ENCODE data around the gene RBM22. TPM values are rescaled to one million over a fixed set of nuclear protein-coding genes. Genes with fewer than 3 reads are reported as not detected.
A peak's percentile ranks its signal among the peaks of the same experiment; 100 is the strongest.

RBM22 gene
- total RNA-seq, 4 donors from 2014 or later = 20.8 to 31.3 (median 22.7) TPM

DNA sequence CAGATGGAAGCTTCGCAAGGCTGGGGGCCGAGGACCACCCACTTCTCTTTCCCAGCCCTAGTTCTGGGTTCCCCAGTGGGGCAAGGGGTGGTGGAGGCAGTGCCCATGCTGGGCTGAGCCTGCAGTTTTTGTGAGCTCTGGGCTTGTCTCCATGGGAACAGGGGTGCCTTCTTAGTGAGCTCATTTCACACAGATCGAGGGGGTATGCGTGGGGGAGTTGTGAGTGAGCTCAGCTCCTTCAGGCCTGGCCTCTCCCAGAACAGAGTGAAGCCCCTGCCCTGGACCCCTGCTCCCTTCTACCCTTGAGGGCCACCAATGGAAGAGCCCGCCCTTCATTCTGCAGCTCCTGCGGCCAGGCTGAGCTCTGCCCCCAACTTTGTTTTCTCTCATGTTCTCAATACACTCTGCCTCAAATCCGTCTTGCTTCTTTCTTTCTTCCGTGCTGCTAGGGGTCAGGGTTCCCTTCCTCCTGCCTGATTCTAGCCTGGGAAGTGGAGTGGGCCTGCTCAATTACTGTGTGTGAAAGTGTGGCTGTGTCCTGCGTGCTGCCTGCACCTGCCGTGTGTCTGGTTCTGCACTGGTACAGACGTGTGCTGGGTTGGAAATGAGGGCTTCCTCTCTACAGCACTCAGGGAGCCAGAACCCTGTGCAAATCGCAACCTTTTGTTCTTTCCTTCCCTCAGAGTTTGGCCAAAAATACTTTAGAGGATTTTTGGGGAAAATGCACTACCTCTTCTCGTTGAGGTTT, 48.8 kb downstream of the RBM22 start:
- no peak overlapping the region for H3K4me3 ChIP-seq
- 79% methylated on average over 13 of the region's 13 CpGs for WGBS
- TF ChIP-seq, protein P1, sequence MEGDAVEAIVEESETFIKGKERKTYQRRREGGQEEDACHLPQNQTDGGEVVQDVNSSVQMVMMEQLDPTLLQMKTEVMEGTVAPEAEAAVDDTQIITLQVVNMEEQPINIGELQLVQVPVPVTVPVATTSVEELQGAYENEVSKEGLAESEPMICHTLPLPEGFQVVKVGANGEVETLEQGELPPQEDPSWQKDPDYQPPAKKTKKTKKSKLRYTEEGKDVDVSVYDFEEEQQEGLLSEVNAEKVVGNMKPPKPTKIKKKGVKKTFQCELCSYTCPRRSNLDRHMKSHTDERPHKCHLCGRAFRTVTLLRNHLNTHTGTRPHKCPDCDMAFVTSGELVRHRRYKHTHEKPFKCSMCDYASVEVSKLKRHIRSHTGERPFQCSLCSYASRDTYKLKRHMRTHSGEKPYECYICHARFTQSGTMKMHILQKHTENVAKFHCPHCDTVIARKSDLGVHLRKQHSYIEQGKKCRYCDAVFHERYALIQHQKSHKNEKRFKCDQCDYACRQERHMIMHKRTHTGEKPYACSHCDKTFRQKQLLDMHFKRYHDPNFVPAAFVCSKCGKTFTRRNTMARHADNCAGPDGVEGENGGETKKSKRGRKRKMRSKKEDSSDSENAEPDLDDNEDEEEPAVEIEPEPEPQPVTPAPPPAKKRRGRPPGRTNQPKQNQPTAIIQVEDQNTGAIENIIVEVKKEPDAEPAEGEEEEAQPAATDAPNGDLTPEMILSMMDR (IDR thresholded peaks at IDR 0.05) = no peak
- no peak for TF ChIP-seq EP300 (IDR thresholded peaks at IDR 0.05)
- TF ChIP-seq POLR2AphosphoS5 (IDR thresholded peaks at IDR 0.05) = no peak
- no peak for TF ChIP-seq POLR2A (IDR thresholded peaks at IDR 0.05; ENCODE audit: low read depth)
- H3K36me3 ChIP-seq = peaks cover 13 to 57% (median 35%) of the 10 kb centered on the region in 4 donors
- no peaks in the 10 kb centered on the region for H3K9me3 ChIP-seq
- H3K27me3 ChIP-seq = no peaks in the 10 kb centered on the region
- DNase-seq (ENCODE audit: extremely low spot score) = no peak
- H3K27ac ChIP-seq (replicated peaks in 1 of 4) = peak overlapping the region; percentile 3 to 40 (median 28)
- intact Hi-C loops (cut with DNase I) = loop anchor here (2.0 kb wide), 1 partner anchor 53 kb away; no protein-coding TSS in a partner anchor
- peaks cover 55 to 75% (median 70%) of the 10 kb centered on the region in 4 donors for H3K4me1 ChIP-seq

- intact Hi-C loops (cut with DNase I) = loop anchor here (2.0 kb wide), 1 partner anchor 53 kb away; no protein-coding TSS in a partner anchor
- WGBS = 70% methylated on average over 1 of the region's 1 CpG
- no peak for DNase-seq (ENCODE audit: extremely low spot score)
These were observed 49.5 kb downstream of the RBM22 start for GRCh38 chr5:150651382-150651781.

DNA sequence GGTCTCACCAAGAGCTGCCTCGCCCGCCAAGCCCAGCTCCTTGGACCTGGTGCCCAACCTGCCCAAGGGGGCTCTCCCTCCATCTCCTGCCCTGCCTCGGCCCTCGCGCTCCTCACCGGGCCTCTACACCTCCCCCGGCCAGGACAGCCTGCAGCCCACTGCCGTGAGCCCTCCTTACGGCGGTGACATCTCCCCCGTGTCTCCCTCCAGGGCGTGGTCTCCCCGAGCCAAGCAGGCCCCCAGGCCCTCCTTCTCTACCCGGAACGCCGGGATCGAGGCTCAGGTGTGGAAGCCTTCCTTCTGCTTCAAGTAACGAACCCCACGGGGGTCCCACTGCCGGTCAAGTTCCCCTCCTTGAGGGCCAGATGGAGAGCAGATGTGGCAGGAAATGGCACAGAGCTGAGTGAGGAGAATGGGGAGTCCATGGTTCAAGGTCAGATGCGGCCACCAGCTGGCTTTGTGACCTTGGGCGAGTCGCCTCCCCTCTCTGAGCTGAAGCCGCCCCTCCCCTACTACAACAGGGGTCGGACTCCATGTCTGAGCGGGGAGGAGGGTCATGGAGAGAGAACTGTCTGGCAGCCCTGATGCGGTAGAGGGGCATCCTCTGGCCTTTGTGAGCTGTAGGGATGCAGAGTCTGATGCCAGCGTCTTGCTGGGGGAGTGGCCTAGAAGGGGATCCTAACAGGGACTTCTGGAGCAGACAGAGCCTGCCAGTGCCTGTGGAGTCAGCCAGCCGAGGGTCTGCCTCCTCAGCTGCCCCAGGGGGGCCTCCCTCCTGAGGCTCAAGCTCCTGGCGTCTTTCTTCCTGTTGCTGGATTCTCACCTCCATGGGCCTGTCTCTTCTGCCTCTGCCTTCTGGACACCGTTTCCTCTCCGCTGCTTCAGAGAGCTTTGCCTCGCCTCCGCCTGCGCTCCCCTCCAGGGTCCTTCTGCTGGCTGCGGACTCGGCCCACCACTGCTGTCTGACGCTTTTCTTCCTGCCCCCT, 50.5 kb downstream of the RBM22 start:
- Histone ChIP-seq H3K27me3 (no peaks in the 10 kb centered on the region), H3K9me3 (no peaks in the 10 kb centered on the region), H3K27ac (replicated peaks in 1 of 4) (peak overlapping the region in 1 of 4 donors; percentile 11), H3K36me3 (peaks cover 13 to 57% (median 35%) of the 10 kb centered on the region in 4 donors), H3K4me3 (no peak overlapping the region), H3K4me1 (peaks cover 48 to 74% (median 69%) of the 10 kb centered on the region in 4 donors)
- intact Hi-C loops (cut with DNase I) = loop anchor here (2.0 kb wide), 1 partner anchor 52 kb away; no protein-coding TSS in a partner anchor
- TF ChIP-seq POLR2AphosphoS5 (IDR thresholded peaks at IDR 0.05) = no peak
- DNase-seq (ENCODE audit: extremely low spot score) = no peak
- 90% methylated on average over 35 of the region's 38 CpGs for WGBS

More at GRCh38 chr5:150651382-150651781, 49.5 kb downstream of the RBM22 start:
- no peak for TF ChIP-seq EP300 (IDR thresholded peaks at IDR 0.05)
- no peak for TF ChIP-seq POLR2AphosphoS5 (IDR thresholded peaks at IDR 0.05)
- TF ChIP-seq POLR2A (IDR thresholded peaks at IDR 0.05; ENCODE audit: low read depth) = no peak
- TF ChIP-seq, protein P1 (IDR thresholded peaks at IDR 0.05) = no peak
- Histone ChIP-seq H3K27me3 (no peaks in the 10 kb centered on the region), H3K4me3 (no peak overlapping the region), H3K9me3 (no peaks in the 10 kb centered on the region), H3K4me1 (peaks cover 50 to 71% (median 68%) of the 10 kb centered on the region in 4 donors), H3K36me3 (peaks cover 13 to 57% (median 35%) of the 10 kb centered on the region in 4 donors), H3K27ac (replicated peaks in 1 of 4) (no peak overlapping the region)

DNA sequence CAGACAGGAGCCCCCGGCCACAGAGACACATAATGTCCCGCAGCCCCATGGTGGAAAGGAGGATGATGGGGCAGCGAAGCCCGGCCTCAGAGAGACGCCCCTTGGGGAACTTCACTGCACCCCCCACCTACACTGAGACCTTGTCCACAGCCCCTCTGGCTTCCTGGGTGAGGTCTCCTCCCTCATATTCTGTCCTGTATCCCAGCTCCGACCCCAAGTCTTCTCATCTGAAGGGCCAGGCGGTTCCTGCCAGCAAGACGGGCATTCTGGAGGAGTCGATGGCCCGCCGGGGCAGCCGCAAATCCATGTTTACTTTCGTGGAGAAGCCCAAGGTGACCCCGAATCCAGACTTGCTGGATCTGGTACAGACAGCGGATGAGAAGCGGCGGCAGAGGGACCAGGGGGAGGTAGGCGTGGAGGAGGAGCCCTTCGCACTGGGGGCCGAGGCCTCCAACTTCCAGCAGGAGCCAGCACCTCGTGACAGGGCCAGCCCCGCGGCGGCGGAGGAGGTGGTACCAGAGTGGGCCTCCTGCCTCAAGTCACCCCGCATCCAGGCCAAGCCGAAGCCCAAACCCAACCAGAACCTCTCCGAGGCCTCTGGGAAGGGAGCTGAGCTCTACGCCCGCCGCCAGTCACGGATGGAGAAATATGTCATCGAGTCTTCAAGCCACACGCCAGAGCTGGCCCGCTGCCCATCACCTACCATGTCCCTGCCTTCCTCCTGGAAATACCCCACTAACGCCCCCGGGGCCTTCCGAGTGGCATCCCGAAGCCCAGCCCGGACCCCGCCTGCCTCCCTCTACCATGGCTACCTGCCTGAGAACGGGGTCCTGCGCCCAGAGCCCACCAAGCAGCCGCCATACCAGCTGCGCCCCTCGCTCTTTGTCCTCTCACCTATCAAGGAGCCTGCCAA, 51.5 kb downstream of the RBM22 start:
- Histone ChIP-seq H3K9me3 (no peaks in the 10 kb centered on the region), H3K27ac (replicated peaks in 1 of 4) (no peak overlapping the region), H3K4me1 (peaks cover 57 to 83% (median 78%) of the 10 kb centered on the region in 4 donors), H3K4me3 (no peak overlapping the region), H3K27me3 (no peaks in the 10 kb centered on the region), H3K36me3 (peaks cover 13 to 53% (median 35%) of the 10 kb centered on the region in 4 donors)
- TF ChIP-seq, protein P1 (IDR thresholded peaks at IDR 0.05) = no peak
- TF ChIP-seq POLR2AphosphoS5 (IDR thresholded peaks at IDR 0.05) = no peak
- no peak for TF ChIP-seq EP300 (IDR thresholded peaks at IDR 0.05)
- TF ChIP-seq POLR2A (IDR thresholded peaks at IDR 0.05; ENCODE audit: low read depth) = no peak
- 95% methylated on average over 43 of the region's 46 CpGs for WGBS
- DNase-seq (ENCODE audit: extremely low spot score) = no peak
- intact Hi-C loops (cut with DNase I) = loop anchor here (2.0 kb wide), 1 partner anchor 51 kb away; no protein-coding TSS in a partner anchor

Measured in esophagus muscularis mucosa (tissue), 4 donors.